ENCODE results near the gene ATP13A5.

- no peak for TF ChIP-seq CTCF (conservative IDR thresholded peaks at IDR 0.05 in 1 of 2, IDR thresholded peaks at IDR 0.05 in 1 of 2; ENCODE audit: extremely low read depth in 1 of 2, insufficient read depth in 1 of 2, low read depth in 1 of 2, low read length in 2 of 2)
- no peak for TF ChIP-seq EZH2 (IDR thresholded peaks at IDR 0.05; ENCODE audit: borderline replicate concordance, low read length)
These were observed 30.7 kb downstream of the ATP13A5 start for GRCh38 chr3:193347521-193348501.

Measured in mammary epithelial cell (primary cell).